GM12864 (cell line): Measurements from ENCODE around the gene C19orf38.

Source experiments
- DNase-seq: peaks from one replicate; pipeline ENCODE4 v3.0.0-alpha.2; 2011; ENCODE audit warnings: low read depth
- H3K4me3 ChIP-seq: 2 replicates; pipeline ENCODE4 v1.5.1; 2011; ENCODE audit warnings: mild to moderate bottlenecking, low read depth, low read length, control low read depth
- CTCF ChIP-seq: IDR thresholded peaks from 2 replicates; pipeline ENCODE4 v1.5.1; 2011; ENCODE audit warnings: low read depth, mild to moderate bottlenecking, moderate library complexity, low read length, control low read depth, inconsistent platforms; ENCODE audit errors: missing control alignments

The C19orf38 gene

GRCh38 chr19:10898633-10899032 lies 50.4 kb downstream of the C19orf38 start:
- no peak overlapping the region for H3K4me3 ChIP-seq
- TF ChIP-seq CTCF = no peak
- DNase-seq = no peak

GRCh38 chr19:10899151-10899653 lies 51.0 kb downstream of the C19orf38 start:
- TF ChIP-seq CTCF = no peak
- no peak for DNase-seq
- H3K4me3 ChIP-seq = no peak overlapping the region

- TF ChIP-seq CTCF = no peak
- H3K4me3 ChIP-seq = no peak overlapping the region
- no peak for DNase-seq
Observed at GRCh38 chr19:10907925-10908324, 59.7 kb downstream of the C19orf38 start.

GRCh38 chr19:10908380-10908960 lies 60.3 kb downstream of the C19orf38 start:
- no peak for TF ChIP-seq CTCF
- no peak for DNase-seq
- no peak overlapping the region for H3K4me3 ChIP-seq

- no peak overlapping the region for H3K4me3 ChIP-seq
- TF ChIP-seq CTCF = no peak
- no peak for DNase-seq
Observed at GRCh38 chr19:10911579-10912363, 63.6 kb downstream of the C19orf38 start.

GRCh38 chr19:10912619-10913018 lies 64.4 kb downstream of the C19orf38 start:
- no peak for TF ChIP-seq CTCF
- DNase-seq = no peak
- H3K4me3 ChIP-seq = no peak overlapping the region

GRCh38 chr19:10913716-10914340 lies 65.6 kb downstream of the C19orf38 start:
- no peak for TF ChIP-seq CTCF
- no peak overlapping the region for H3K4me3 ChIP-seq
- no peak for DNase-seq
